H1 (cell line): ENCODE results near the gene DVL2. TPM values are rescaled to one million over a fixed set of nuclear protein-coding genes. Genes with fewer than 3 reads are reported as not detected.

Experiments used
- CTCF ChIA-PET: fragments of 300-600 bp; sonication (Branson Sonifier 250); formaldehyde crosslinking; loops from one replicate; lab custom pipeline; 2021; ENCODE audit not compliant: partially characterized antibody; lab: Charles Lee
- POLR2A ChIA-PET: fragments of 300-600 bp; sonication (Branson Sonifier 250); formaldehyde crosslinking; loops from one replicate; lab custom pipeline; 2021; ENCODE audit warnings: inconsistent platforms; ENCODE audit not compliant: partially characterized antibody; lab: Charles Lee
- DNase-seq, 2 experiments: peaks; one replicate each; pipeline versions ENCODE4 v3.0.0 to v3.0.0-alpha.2; 2010 to 2022; ENCODE audit warnings: low spot score in 2 of 2, low read depth in 1 of 2, mixed read lengths in 1 of 2
- FAIRE-seq: peaks from 2 replicates; lab custom pipeline; 2011; peaks lifted over from hg19 to GRCh38; lab: Jason Lieb, UNC
- H2AFZ ChIP-seq: 2 replicates; pipeline ENCODE4 v1.8.1; 2012; ENCODE audit warnings: low read length, inconsistent platforms
- H2AK5ac ChIP-seq: 2 replicates; pipeline ENCODE4 v1.6.1; 2013; ENCODE audit warnings: low read depth, low read length
- H2BK120ac ChIP-seq: replicated peaks from 2 replicates; pipeline ENCODE3; 2013; ENCODE audit warnings: low read depth, low read length, inconsistent platforms
- H2BK12ac ChIP-seq: 2 replicates; pipeline ENCODE4 v1.6.1; 2013; ENCODE audit warnings: low read depth, low read length
- H2BK15ac ChIP-seq: 2 replicates; pipeline ENCODE4 v1.6.1; 2013; ENCODE audit warnings: low read length
- H2BK20ac ChIP-seq: 2 replicates; pipeline ENCODE4 v1.6.1; 2013; ENCODE audit warnings: low read length
- H2BK5ac ChIP-seq: 2 replicates; pipeline ENCODE4 v1.6.1; 2013; ENCODE audit warnings: low read depth, low read length
- H3K14ac ChIP-seq: 2 replicates; pipeline ENCODE4 v1.6.1; 2013; ENCODE audit warnings: inconsistent platforms; ENCODE audit not compliant: insufficient read length
- H3K18ac ChIP-seq: 2 replicates; pipeline ENCODE4 v1.6.1; 2013; ENCODE audit warnings: low read length; ENCODE audit errors: extremely low read depth
- H3K23ac ChIP-seq: 2 replicates; pipeline ENCODE4 v1.6.1; 2013; ENCODE audit warnings: inconsistent platforms; ENCODE audit not compliant: insufficient read length
- H3K23me2 ChIP-seq: 2 replicates; pipeline ENCODE4 v1.6.1; 2013; ENCODE audit warnings: low read depth, low read length
- H3K27ac ChIP-seq: 2 replicates; pipeline ENCODE4 v1.6.1; 2011; ENCODE audit warnings: low read depth, low read length, inconsistent platforms
- H3K27me3 ChIP-seq, 4 experiments: replicated peaks in 1 of 4; 1 replicate in 1 of 4; 2 replicates in 3 of 4; pipeline versions ENCODE4 v1.6.1 to v1.8.1; 2011 to 2013; ENCODE audit warnings: low read length in 3 of 4, mild to moderate bottlenecking in 3 of 4, inconsistent platforms in 2 of 4, mixed read lengths in 2 of 4, moderate library complexity in 1 of 4; ENCODE audit not compliant: control insufficient read depth in 3 of 4, insufficient read depth in 3 of 4; ENCODE audit errors: extremely low read depth in 1 of 4
- H3K36me3 ChIP-seq, 4 experiments: 2 replicates each; pipeline versions ENCODE4 v1.6.1 to v1.8.1; 2011 to 2013; ENCODE audit warnings: mild to moderate bottlenecking in 4 of 4, low read length in 3 of 4, moderate library complexity in 2 of 4, control low read depth in 1 of 4, inconsistent platforms in 1 of 4; ENCODE audit not compliant: insufficient read depth in 4 of 4, control insufficient read depth in 2 of 4
- H3K4ac ChIP-seq: replicated peaks from 2 replicates; pipeline ENCODE3; 2013; ENCODE audit warnings: low read length, low read depth, mixed read lengths, inconsistent platforms; ENCODE audit not compliant: insufficient read length
- H3K4me1 ChIP-seq, 4 experiments: replicated peaks in 1 of 4; 1 replicate in 1 of 4; 2 replicates in 3 of 4; pipeline versions ENCODE4 v1.6.1 to v1.8.1; 2011 to 2013; ENCODE audit warnings: low read length in 3 of 4, inconsistent platforms in 2 of 4, mixed read lengths in 1 of 4; ENCODE audit not compliant: insufficient read depth in 4 of 4, control insufficient read depth in 3 of 4
- H3K4me2 ChIP-seq, 2 experiments: 2 replicates each; pipeline versions ENCODE4 v1.6.1 to v1.8.1; 2011 to 2013; ENCODE audit warnings: low read depth in 2 of 2, low read length in 2 of 2, control low read depth in 1 of 2, inconsistent platforms in 1 of 2, mild to moderate bottlenecking in 1 of 2; ENCODE audit not compliant: insufficient read depth in 1 of 2
- H3K4me3 ChIP-seq, 4 experiments: fragments of 200-600, 300-600 bp in 1 of 4; sonication (generic), shearing (Covaris generic), sonication (Bioruptor Twin) in 1 of 4; 2 replicates each; pipeline versions ENCODE4 v1.5.1 to v1.8.1; 2011 to 2016; ENCODE audit warnings: low read length in 4 of 4, low read depth in 3 of 4, control low read depth in 2 of 4, inconsistent platforms in 2 of 4, mild to moderate bottlenecking in 2 of 4, mixed read lengths in 1 of 4, moderate library complexity in 1 of 4; ENCODE audit not compliant: insufficient read depth in 2 of 4; ENCODE audit errors: extremely low read depth in 1 of 4
- H3K56ac ChIP-seq: replicated peaks from 2 replicates; pipeline ENCODE3; 2013; ENCODE audit warnings: low read depth, mild to moderate bottlenecking, mixed read lengths, low read length, inconsistent platforms; ENCODE audit not compliant: insufficient read length
- H3K79me1 ChIP-seq: 2 replicates; pipeline ENCODE4 v1.6.1; 2013; ENCODE audit warnings: low read depth, low read length, control low read depth
- H3K79me2 ChIP-seq, 2 experiments: 2 replicates each; pipeline versions ENCODE4 v1.6.1 to v1.8.1; 2012 to 2013; ENCODE audit warnings: low read length in 2 of 2, mild to moderate bottlenecking in 2 of 2, inconsistent platforms in 1 of 2; ENCODE audit not compliant: insufficient read depth in 2 of 2, control insufficient read depth in 1 of 2
- H3K9ac ChIP-seq, 4 experiments: replicated peaks in 1 of 4; 1 replicate in 1 of 4; 2 replicates in 3 of 4; pipeline versions ENCODE4 v1.6.1 to v1.8.1; 2011 to 2013; ENCODE audit warnings: low read depth in 3 of 4, low read length in 3 of 4, control low read depth in 2 of 4, mild to moderate bottlenecking in 2 of 4, moderate library complexity in 2 of 4, inconsistent platforms in 1 of 4; ENCODE audit errors: extremely low read depth in 1 of 4
- H3K9me3 ChIP-seq, 2 experiments: 2 replicates each; pipeline versions ENCODE4 v1.6.1 to v1.8.1; 2012 to 2013; ENCODE audit warnings: mild to moderate bottlenecking in 2 of 2, moderate library complexity in 2 of 2, control low read depth in 1 of 2, inconsistent platforms in 1 of 2, low read depth in 1 of 2, low read length in 1 of 2, mixed read lengths in 1 of 2; ENCODE audit not compliant: insufficient read depth in 2 of 2
- H4K20me1 ChIP-seq, 2 experiments: replicated peaks in 1 of 2; 2 replicates each; pipeline versions ENCODE3 to v1.8.1; 2011 to 2013; ENCODE audit warnings: inconsistent platforms in 2 of 2, low read length in 2 of 2, mild to moderate bottlenecking in 1 of 2; ENCODE audit not compliant: insufficient read depth in 2 of 2, control insufficient read depth in 1 of 2
- H4K5ac ChIP-seq: 2 replicates; pipeline ENCODE4 v1.6.1; 2013; ENCODE audit warnings: low read length, low read depth, mixed read lengths, inconsistent platforms; ENCODE audit not compliant: insufficient read length
- H4K8ac ChIP-seq: 2 replicates; pipeline ENCODE4 v1.8.0; 2013; ENCODE audit warnings: mild to moderate bottlenecking, moderate library complexity, low read length, inconsistent platforms; ENCODE audit not compliant: insufficient read depth; ENCODE audit errors: extremely low read depth
- H4K91ac ChIP-seq: replicated peaks from 2 replicates; pipeline ENCODE3; 2013; ENCODE audit warnings: low read length, mixed read lengths, inconsistent platforms; ENCODE audit not compliant: insufficient read length
- ASH2L ChIP-seq: fragments of 200-600, 300-600 bp; sonication (generic); IDR thresholded peaks from one replicate; pipeline ENCODE4 v1.7.1; 2017; ENCODE audit warnings: low read length
- BRCA1 ChIP-seq: IDR thresholded peaks from 2 replicates; pipeline ENCODE4 v1.6.1; 2012; ENCODE audit warnings: low read depth, low read length, improper control_type of control experiment
- EP300 ChIP-seq, 2 experiments: IDR thresholded peaks; 1 replicate in 1 of 2; 2 replicates in 1 of 2; pipeline ENCODE4 v1.6.1; 2011 to 2012; ENCODE audit warnings: low read depth in 2 of 2, low read length in 2 of 2, mild to moderate bottlenecking in 2 of 2, borderline replicate concordance in 1 of 2, inconsistent platforms in 1 of 2, moderate library complexity in 1 of 2
- GABPA ChIP-seq: IDR thresholded peaks from 2 replicates; pipeline ENCODE4 v1.6.1; 2011; ENCODE audit warnings: mild to moderate bottlenecking, low read length, moderate library complexity, borderline replicate concordance; ENCODE audit not compliant: insufficient read depth
- POLR2A ChIP-seq, 2 experiments: IDR thresholded peaks; 1 replicate in 1 of 2; 2 replicates in 1 of 2; pipeline ENCODE4 v1.6.1; 2011; ENCODE audit warnings: low read depth in 2 of 2, low read length in 2 of 2, mild to moderate bottlenecking in 2 of 2; ENCODE audit errors: control extremely low read depth in 1 of 2
- RFX5 ChIP-seq: IDR thresholded peaks from 2 replicates; pipeline ENCODE4 v1.6.1; 2011; ENCODE audit warnings: low read depth, low read length, improper control_type of control experiment, borderline replicate concordance
- RXRA ChIP-seq: IDR thresholded peaks from 2 replicates; pipeline ENCODE4 v1.6.1; 2011; ENCODE audit warnings: low read depth, mild to moderate bottlenecking, low read length, moderate library complexity; ENCODE audit not compliant: insufficient read depth
- SP2 ChIP-seq: IDR thresholded peaks from 2 replicates; pipeline ENCODE4 v1.6.1; 2012; ENCODE audit warnings: mild to moderate bottlenecking, low read length, inconsistent platforms
- TAF1 ChIP-seq: IDR thresholded peaks from 2 replicates; pipeline ENCODE4 v1.6.1; 2011; ENCODE audit warnings: mild to moderate bottlenecking, low read depth, low read length
- WGBS, 2 experiments: shearing (Covaris generic) in 1 of 2; methylation state at CpG; one replicate each; pipeline versions ENCODE4 v1.1.6 to v1.1.7; 2013 to 2015; ENCODE audit warnings: low lambda C conversion rate in 2 of 2, mixed read lengths in 2 of 2, inconsistent platforms in 1 of 2, low coverage in 1 of 2, missing lambda C conversion rate in 1 of 2; ENCODE audit not compliant: insufficient replicate concordance in 2 of 2, insufficient coverage in 1 of 2, insufficient read length in 1 of 2; ENCODE audit errors: extremely low coverage in 1 of 2, missing lambda C conversion rate in 1 of 2; 5-methylcytosine and 5-hydroxymethylcytosine counted together
- polyA plus RNA-seq, 7 experiments: library from polyadenylated mRNA; depleted of rRNA in 3 of 7; stranded (reverse) in 5 of 7; unstranded in 2 of 7; fragments of >200 nt in 5 of 7; fragments of 200-250 nt in 2 of 7; gene quantifications; 1 replicate in 5 of 7; 2 replicates in 1 of 7; 4 replicates in 1 of 7; pipeline versions ENCODE4 v1.2.1 to v1.2.3, GENCODE V29; 2011 to 2013; ENCODE audit warnings: missing spikeins in 2 of 7, mixed read lengths in 2 of 7
- total RNA-seq: library from RNA; stranded (reverse); fragmentation: NEBNext Ultra II Directional; extraction: Animal tissue kit (Norgen Biotek cat#: 25700); gene quantifications from 2 replicates; pipeline ENCODE4 v1.2.1, GENCODE V29; 2021
- TF ChIP-seq, protein P1 (sequence below): IDR thresholded peaks from 2 replicates; pipeline ENCODE4 v1.6.1; 2012; ENCODE audit warnings: inconsistent platforms

The DVL2 gene
- total and polyA plus RNA-seq, 2 of the 8 experiments (the other 6 are each of a cell fraction or from before 2014, with no cell fraction given), result 19.0 to 59.6 TPM

DNA sequence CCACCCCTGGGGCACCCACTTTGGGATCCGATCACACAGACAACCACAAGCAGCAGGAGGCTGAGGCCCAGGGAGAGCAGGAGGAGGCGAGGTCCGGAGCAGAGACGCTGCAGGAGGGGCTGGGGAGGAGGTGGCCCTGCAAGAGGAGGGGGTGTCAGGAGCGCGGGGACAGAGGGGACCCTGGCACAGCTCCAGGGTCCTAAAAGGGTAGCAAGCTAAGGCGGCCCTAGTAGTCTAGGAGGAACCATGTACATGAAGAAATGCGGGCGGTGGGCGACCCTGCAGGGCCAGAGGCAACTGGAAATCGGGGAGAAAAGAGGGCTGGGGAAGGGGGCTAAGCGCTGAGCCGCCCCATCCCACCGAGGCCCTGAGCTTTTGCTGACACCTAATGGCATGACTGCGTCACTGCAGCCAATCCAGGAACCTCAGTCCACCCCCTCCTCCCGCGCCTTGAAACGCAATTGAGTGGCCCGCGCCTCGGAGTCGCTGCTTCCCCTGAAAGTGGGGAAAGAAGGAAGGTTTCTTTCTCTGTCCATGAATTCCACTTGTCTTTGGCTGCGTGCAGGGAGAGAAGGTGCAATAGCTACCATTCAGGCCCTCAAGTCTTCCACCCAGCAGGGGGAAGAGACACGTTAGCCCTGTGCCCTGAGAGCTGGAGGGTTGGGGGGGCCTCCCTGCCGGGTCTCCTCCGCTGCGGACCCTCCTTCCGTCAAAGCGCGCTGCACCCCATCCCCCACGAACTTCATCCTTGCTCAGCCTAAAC, 56.9 kb downstream of the DVL2 start:
- peak overlapping the region; percentile 8 for H4K5ac ChIP-seq
- no peak overlapping the region for H2BK12ac ChIP-seq
- H3K4ac ChIP-seq, result no peak overlapping the region
- peak in 1 of 2 experiments; percentile 90 for DNase-seq
- H2AK5ac ChIP-seq, result no peak overlapping the region
- peaks cover 0 to 23% (median 11%) of the 10 kb centered on the region in 4 experiments; a peak in 6 of 7 replicates for H3K4me1 ChIP-seq
- peak overlapping the region; percentile 52 to 86 (median 58) for H3K4me3 ChIP-seq
- H3K79me1 ChIP-seq, result peaks cover 8% of the 10 kb centered on the region; the same call in 1 of the 2 replicates
- no peak overlapping the region for H2BK5ac ChIP-seq
- peaks cover 0 to 28% (median 21%) of the 10 kb centered on the region in 4 experiments; a peak in 6 of 7 replicates for H3K27me3 ChIP-seq
- H4K91ac ChIP-seq, result peak overlapping the region; percentile 82
- H3K23ac ChIP-seq, result no peak overlapping the region
- H3K27ac ChIP-seq, result no peak overlapping the region
- 1% methylated on average over 29 of the region's 31 CpGs; no CpG with 5 or more reads in 1 of the 2 experiments for WGBS, 2 experiments
- peak overlapping the region; percentile 91 for H3K18ac ChIP-seq
- no peaks in the 10 kb centered on the region; a peak in 1 of 8 replicates for H3K36me3 ChIP-seq
- H3K79me2 ChIP-seq, result no peaks in the 10 kb centered on the region
- CTCF ChIA-PET, result interaction anchor here (0.7 to 4.7 kb wide), 40 partner anchors 9 to 383 kb away, joined by 3 to 50 read pairs (median 5); partner anchors contain the start of genes SLC16A11 and SLC16A13
- H3K4me2 ChIP-seq, result peak overlapping the region; percentile 79 to 99
- no peak for FAIRE-seq
- H3K56ac ChIP-seq, result no peak overlapping the region
- H2AFZ ChIP-seq, result peak overlapping the region; percentile 98
- POLR2A ChIA-PET, result interaction anchor here (0.7 to 3.3 kb wide), 17 partner anchors 9 to 181 kb away, joined by 3 to 15 read pairs (median 4); partner anchors contain the start of genes ALOX12, DLG4 and SLC16A13
- peaks cover 0 to 21% of the 10 kb centered on the region in 2 experiments for H4K20me1 ChIP-seq
- H3K9ac ChIP-seq, result peak overlapping the region in 2 of 4 experiments; percentile 39 to 40; a peak in 3 of 7 replicates
- no peak overlapping the region for H2BK120ac ChIP-seq
- H2BK20ac ChIP-seq, result no peak overlapping the region
- no peaks in the 10 kb centered on the region for H3K9me3 ChIP-seq
- no peak overlapping the region for H3K14ac ChIP-seq
- H2BK15ac ChIP-seq, result 0 out of 2 replicates have a peak overlapping the region, but pooled peaks have one; percentile 12
- H4K8ac ChIP-seq, result no peak overlapping the region; the same call in none of the 2 replicates
- H3K23me2 ChIP-seq, result peaks cover 38% of the 10 kb centered on the region
- TF ChIP-seq POLR2A (IDR thresholded peaks at IDR 0.05; ENCODE audit: control extremely low read depth in 1 of 2, low read depth in 2 of 2, low read length in 2 of 2) (peak in 1 of 2 experiments; percentile 28; a peak in 1 of 3 replicates), BRCA1 (no peak), EP300 (IDR thresholded peaks at IDR 0.05; ENCODE audit: borderline replicate concordance in 1 of 2, low read depth in 2 of 2, low read length in 2 of 2) (peak in 1 of 2 experiments; percentile 52; a peak in 1 of 3 replicates), ASH2L (peak; percentile 55), RXRA (no peak), TAF1 (0 out of 2 replicates have a peak, but pooled peaks have one; percentile 48), SP2 (no peak), RFX5 (no peak), GABPA (no peak)
- TF ChIP-seq, protein P1, sequence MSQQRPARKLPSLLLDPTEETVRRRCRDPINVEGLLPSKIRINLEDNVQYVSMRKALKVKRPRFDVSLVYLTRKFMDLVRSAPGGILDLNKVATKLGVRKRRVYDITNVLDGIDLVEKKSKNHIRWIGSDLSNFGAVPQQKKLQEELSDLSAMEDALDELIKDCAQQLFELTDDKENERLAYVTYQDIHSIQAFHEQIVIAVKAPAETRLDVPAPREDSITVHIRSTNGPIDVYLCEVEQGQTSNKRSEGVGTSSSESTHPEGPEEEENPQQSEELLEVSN, result no peak
